Endothelial cell of umbilical vein (primary cell): ENCODE data around the gene HECTD1. TPM values are rescaled to one million over a fixed set of nuclear protein-coding genes. Genes with fewer than 3 reads are reported as not detected.

Experiments used
- BruUV-seq: library from RNA; stranded (reverse); fragments of 400-500 nt; replicated peaks from 2 replicates; lab custom pipeline; 2021; lab: Mats Ljungman, UMichigan
- CTCF ChIA-PET: fragments of 300-600, 350-600 bp; sonication (Branson Sonifier 250); formaldehyde crosslinking; loops from one replicate; lab custom pipeline; 2021; ENCODE audit warnings: antibody characterized with exemption, inconsistent platforms; lab: Charles Lee
- POLR2A ChIA-PET: fragments of 300-600, 350-600 bp; sonication (Branson Sonifier 250); formaldehyde crosslinking; loops from one replicate; lab custom pipeline; 2021; ENCODE audit warnings: antibody characterized with exemption, inconsistent platforms; lab: Charles Lee
- DNase-seq: peaks from one replicate; pipeline ENCODE4 v3.0.0-alpha.2; 2011; ENCODE audit warnings: low read depth, low spot score
- FAIRE-seq: peaks from 2 replicates; lab custom pipeline; 2011; peaks lifted over from hg19 to GRCh38; lab: Jason Lieb, UNC
- H2AFZ ChIP-seq: 2 replicates; pipeline ENCODE4 v1.6.0; 2012; ENCODE audit warnings: low read depth, low read length, control low read depth, inconsistent platforms
- H3K27ac ChIP-seq: 2 replicates; pipeline ENCODE4 v1.5.1; 2011; ENCODE audit warnings: low read depth, mild to moderate bottlenecking, control low read depth, low read length, moderate library complexity; ENCODE audit not compliant: insufficient read depth
- H3K27me3 ChIP-seq, 2 experiments: 2 replicates each; pipeline versions ENCODE4 v1.6.0 to v1.6.1; 2011; ENCODE audit warnings: low read length in 2 of 2, mixed read lengths in 1 of 2; ENCODE audit not compliant: control insufficient read depth in 2 of 2, insufficient read depth in 2 of 2
- H3K36me3 ChIP-seq, 2 experiments: 2 replicates in 1 of 2; 3 replicates in 1 of 2; pipeline ENCODE4 v1.5.1; 2011; ENCODE audit warnings: low read length in 2 of 2, mild to moderate bottlenecking in 1 of 2, moderate library complexity in 1 of 2; ENCODE audit not compliant: control insufficient read depth in 2 of 2, insufficient read depth in 2 of 2; ENCODE audit errors: extremely low read depth in 1 of 2
- H3K4me1 ChIP-seq: 3 replicates; pipeline ENCODE4 v1.5.1; 2011; ENCODE audit warnings: mild to moderate bottlenecking, low read length; ENCODE audit not compliant: control insufficient read depth, insufficient read depth; ENCODE audit errors: extremely low read depth
- H3K4me2 ChIP-seq: 2 replicates; pipeline ENCODE4 v1.6.1; 2011; ENCODE audit warnings: low read length, control low read depth, mixed read lengths; ENCODE audit not compliant: insufficient read depth
- H3K4me3 ChIP-seq, 3 experiments: fragments of 200-600 bp in 1 of 3; sonication (generic), shearing (Covaris generic) in 1 of 3; replicated peaks in 1 of 3; 2 replicates each; pipeline ENCODE4 v1.5.1; 2011 to 2016; ENCODE audit warnings: control low read depth in 3 of 3, low read length in 3 of 3, mild to moderate bottlenecking in 2 of 3, inconsistent platforms in 1 of 3, low read depth in 1 of 3, moderate library complexity in 1 of 3; ENCODE audit not compliant: insufficient read depth in 1 of 3
- H3K79me2 ChIP-seq: 2 replicates; pipeline ENCODE4 v1.6.0; 2012; ENCODE audit warnings: low read length, inconsistent platforms; ENCODE audit not compliant: control insufficient read depth, insufficient read depth
- H3K9ac ChIP-seq: replicated peaks from 2 replicates; pipeline ENCODE3; 2011; ENCODE audit warnings: low read length, control low read depth; ENCODE audit not compliant: insufficient read depth; ENCODE audit errors: extremely low read depth
- H3K9me1 ChIP-seq: replicated peaks from 3 replicates; pipeline ENCODE4 v1.6.0; 2011; ENCODE audit warnings: mild to moderate bottlenecking, low read length; ENCODE audit not compliant: control insufficient read depth, insufficient read depth; ENCODE audit errors: extremely low read depth
- H3K9me3 ChIP-seq: replicated peaks from 2 replicates; pipeline ENCODE4 v1.5.1; 2012; ENCODE audit warnings: low read length, inconsistent platforms; ENCODE audit not compliant: control insufficient read depth, insufficient read depth
- H4K20me1 ChIP-seq: replicated peaks from 2 replicates; pipeline ENCODE3; 2011; ENCODE audit warnings: mild to moderate bottlenecking, low read length; ENCODE audit not compliant: control insufficient read depth, insufficient read depth; ENCODE audit errors: extremely low read depth
- EZH2 ChIP-seq: IDR thresholded peaks from 2 replicates; pipeline ENCODE4 v1.6.1; 2012; ENCODE audit warnings: borderline replicate concordance, low read depth, mild to moderate bottlenecking, moderate library complexity, low read length, inconsistent platforms; ENCODE audit not compliant: severe bottlenecking
- FOS ChIP-seq: IDR thresholded peaks from 2 replicates; pipeline ENCODE4 v1.6.1; 2011; ENCODE audit warnings: mild to moderate bottlenecking, low read length, moderate library complexity, borderline replicate concordance; ENCODE audit not compliant: insufficient read depth
- GATA2 ChIP-seq: IDR thresholded peaks from 2 replicates; pipeline ENCODE4 v1.7.0; 2011; ENCODE audit warnings: low read depth, mild to moderate bottlenecking, moderate library complexity, mixed read lengths, low read length; ENCODE audit not compliant: insufficient read length, insufficient read depth
- JUN ChIP-seq: IDR thresholded peaks from 2 replicates; pipeline ENCODE4 v1.6.1; 2011; ENCODE audit warnings: borderline replicate concordance, low read depth; ENCODE audit not compliant: insufficient read length, insufficient read depth
- MYC ChIP-seq: IDR thresholded peaks from one replicate; pipeline ENCODE4 v1.6.1; 2011; ENCODE audit warnings: mild to moderate bottlenecking, low read depth, low read length
- POLR2A ChIP-seq: IDR thresholded peaks from 2 replicates; pipeline ENCODE4 v1.6.1; 2012; ENCODE audit warnings: low read depth, mild to moderate bottlenecking, control low read depth, low read length
- POLR2AphosphoS5 ChIP-seq: IDR thresholded peaks from 2 replicates; pipeline ENCODE4 v1.6.1; 2012; ENCODE audit warnings: low read depth, mild to moderate bottlenecking, control low read depth, low read length, moderate library complexity; ENCODE audit not compliant: insufficient read depth
- dilution Hi-C: fragments of 300-500 bp; cut with MboI; formaldehyde crosslinking; loops from one replicate; pipeline ENCODE4 v1.15.0; 2019; ENCODE audit warnings: low sequenced_read_pairs; ENCODE audit not compliant: extremely low pct_ligation_motif_present
- intact Hi-C: fragments of 100-400 bp; cut with micrococcal nuclease; formaldehyde crosslinking; loops from one replicate; pipeline ENCODE4 v1.10.0; 2022
- polyA plus RNA-seq, 4 experiments: library from polyadenylated mRNA; depleted of rRNA in 3 of 4; stranded (reverse) in 3 of 4; unstranded in 1 of 4; fragments of >200 nt; gene quantifications; 2 replicates each; pipeline versions ENCODE4 v1.2.1 to v1.2.3, GENCODE V29; 2011 to 2012; ENCODE audit warnings: missing spikeins in 1 of 4
- total RNA-seq: library from RNA; stranded (reverse); gene quantifications from 2 replicates; pipeline ENCODE4 v1.2.3, GENCODE V29; 2021
- TF ChIP-seq, protein P1 (sequence below): IDR thresholded peaks from 2 replicates; pipeline ENCODE4 v1.6.1; 2011; ENCODE audit not compliant: insufficient read depth, insufficient read length
- TF ChIP-seq, protein P2 (sequence below), 2 donors: IDR thresholded peaks; 1 replicate in 1 of 2; 2 replicates in 1 of 2; pipeline ENCODE4 v1.5.1; 2011; ENCODE audit warnings: low read length in 2 of 2, mild to moderate bottlenecking in 2 of 2, moderate library complexity in 2 of 2, control low read depth in 1 of 2, inconsistent platforms in 1 of 2, low read depth in 1 of 2; ENCODE audit not compliant: insufficient read depth in 1 of 2; ENCODE audit errors: extremely low read depth in 1 of 2

Gene HECTD1
- total and polyA plus RNA-seq, 2 donors (not counting 3 experiments of a cell fraction or from before 2014, with no cell fraction given) = 67.9 to 181 TPM

DNA sequence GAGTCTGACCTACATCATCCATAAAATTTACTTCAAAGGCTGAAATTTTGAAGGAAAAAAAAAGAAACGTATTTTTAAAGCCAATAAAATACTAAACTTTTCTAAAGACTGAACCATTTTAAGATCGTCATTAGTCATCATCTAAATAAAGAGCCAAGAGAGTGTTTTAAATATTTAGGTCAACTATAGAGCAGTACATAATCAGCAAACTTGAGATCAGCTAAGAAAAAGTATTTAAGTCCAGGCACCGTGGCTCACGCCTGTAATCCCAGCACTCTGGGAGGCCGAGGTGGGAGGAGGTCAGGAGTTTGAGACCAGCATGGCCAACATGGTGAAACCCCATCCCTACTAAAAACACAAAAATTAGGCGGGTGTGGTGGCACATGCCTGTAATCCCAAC, 35.5 kb downstream of the HECTD1 start:
- no peak overlapping the region for H3K27ac ChIP-seq
- TF ChIP-seq POLR2AphosphoS5 (no peak), FOS (no peak), JUN (no peak), POLR2A (no peak), GATA2 (no peak), EZH2 (no peak), MYC (no peak)
- TF ChIP-seq, protein P1, sequence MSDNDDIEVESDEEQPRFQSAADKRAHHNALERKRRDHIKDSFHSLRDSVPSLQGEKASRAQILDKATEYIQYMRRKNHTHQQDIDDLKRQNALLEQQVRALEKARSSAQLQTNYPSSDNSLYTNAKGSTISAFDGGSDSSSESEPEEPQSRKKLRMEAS = no peak
- TF ChIP-seq, protein P2, sequence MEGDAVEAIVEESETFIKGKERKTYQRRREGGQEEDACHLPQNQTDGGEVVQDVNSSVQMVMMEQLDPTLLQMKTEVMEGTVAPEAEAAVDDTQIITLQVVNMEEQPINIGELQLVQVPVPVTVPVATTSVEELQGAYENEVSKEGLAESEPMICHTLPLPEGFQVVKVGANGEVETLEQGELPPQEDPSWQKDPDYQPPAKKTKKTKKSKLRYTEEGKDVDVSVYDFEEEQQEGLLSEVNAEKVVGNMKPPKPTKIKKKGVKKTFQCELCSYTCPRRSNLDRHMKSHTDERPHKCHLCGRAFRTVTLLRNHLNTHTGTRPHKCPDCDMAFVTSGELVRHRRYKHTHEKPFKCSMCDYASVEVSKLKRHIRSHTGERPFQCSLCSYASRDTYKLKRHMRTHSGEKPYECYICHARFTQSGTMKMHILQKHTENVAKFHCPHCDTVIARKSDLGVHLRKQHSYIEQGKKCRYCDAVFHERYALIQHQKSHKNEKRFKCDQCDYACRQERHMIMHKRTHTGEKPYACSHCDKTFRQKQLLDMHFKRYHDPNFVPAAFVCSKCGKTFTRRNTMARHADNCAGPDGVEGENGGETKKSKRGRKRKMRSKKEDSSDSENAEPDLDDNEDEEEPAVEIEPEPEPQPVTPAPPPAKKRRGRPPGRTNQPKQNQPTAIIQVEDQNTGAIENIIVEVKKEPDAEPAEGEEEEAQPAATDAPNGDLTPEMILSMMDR (IDR thresholded peaks at IDR 0.05; ENCODE audit: extremely low read depth in 1 of 2, insufficient read depth in 1 of 2, low read depth in 1 of 2, low read length in 2 of 2) = no peak
- DNase-seq (no peak), FAIRE-seq (no peak)
- H4K20me1 ChIP-seq = no peaks in the 10 kb centered on the region
- intact Hi-C loops = loop anchor here (5.0 kb wide), 1 partner anchor 155 kb away; no protein-coding TSS in a partner anchor
- H3K27me3 ChIP-seq = no peaks in the 10 kb centered on the region
- H3K4me1 ChIP-seq = no peaks in the 10 kb centered on the region
- no peaks in the 10 kb centered on the region for H3K9me3 ChIP-seq
- H3K4me2 ChIP-seq = no peak overlapping the region
- H3K9me1 ChIP-seq = no peaks in the 10 kb centered on the region
- dilution Hi-C loops = no loop called here
- no peak overlapping the region for H2AFZ ChIP-seq
- POLR2A ChIA-PET = no interaction called here
- H3K36me3 ChIP-seq = peaks cover 8 to 14% of the 10 kb centered on the region in 2 experiments
- H3K4me3 ChIP-seq = no peak overlapping the region
- CTCF ChIA-PET = no interaction called here
- no peaks in the 10 kb centered on the region for H3K79me2 ChIP-seq
- BruUV-seq = no TSS peak
- no peak overlapping the region for H3K9ac ChIP-seq
